ENCODE results near the gene SDHC.

GRCh38 chr1:161313554-161314200 is 504 bp upstream of the SDHC start:
- TF ChIP-seq CTCF (IDR thresholded peaks at IDR 0.05; ENCODE audit: low read depth, low read length) (no peak), POLR2A (IDR thresholded peaks at IDR 0.05; ENCODE audit: extremely low read depth, insufficient read length) (no peak)

Measured in NB4 (cell line).